ENCODE measurements around the gene AP3D1.

- no peak for TF ChIP-seq CTCF (IDR thresholded peaks at IDR 0.05; ENCODE audit: low read depth, low read length, missing input control)
- TF ChIP-seq JUND (IDR thresholded peaks at IDR 0.05): no peak
- TF ChIP-seq YY1 (IDR thresholded peaks at IDR 0.05): no peak
- no peak for TF ChIP-seq HNF4A (conservative IDR thresholded peaks at IDR 0.05)
- TF ChIP-seq MAX (IDR thresholded peaks at IDR 0.05): no peak
- TF ChIP-seq GABPA (IDR thresholded peaks at IDR 0.05 in 1 of 2, conservative IDR thresholded peaks at IDR 0.05 in 1 of 2): no peak
- no peak for TF ChIP-seq RXRA (IDR thresholded peaks at IDR 0.05)
- no peak for TF ChIP-seq HNF4G (IDR thresholded peaks at IDR 0.05)
- TF ChIP-seq SP1 (IDR thresholded peaks at IDR 0.05): no peak
- TF ChIP-seq EGR1 (IDR thresholded peaks at IDR 0.05; ENCODE audit: low read depth in 2 of 2): no peak
- no peak for TF ChIP-seq REST (IDR thresholded peaks at IDR 0.05)
- no peak for TF ChIP-seq ATF3 (IDR thresholded peaks at IDR 0.05)
- peak in 1 of 2 donors; percentile 48 for TF ChIP-seq RAD21 (IDR thresholded peaks at IDR 0.05)
Measured at GRCh38 chr19:2096034-2096479, 55.3 kb downstream of the AP3D1 start, which contains the start of gene MOB3A.
